Omental fat pad (tissue), 4 donors: ENCODE measurements around the gene AAMDC. TPM values are rescaled to one million over a fixed set of nuclear protein-coding genes. Genes with fewer than 3 reads are reported as not detected.

Source experiments
- ATAC-seq: fragments of 150-250 bp; one replicate; pipeline ENCODE4 v1.9.1; 2016; ENCODE audit warnings: mild to moderate bottlenecking, moderate library complexity; ENCODE audit not compliant: low FRiP score
- DNase-seq: peaks from one replicate; pipeline ENCODE4 v3.0.0-alpha.2; 2019; ENCODE audit warnings: low spot score
- CTCF ChIP-seq, 3 donors: fragments of 450-650 bp; IDR thresholded peaks; one replicate each; pipeline ENCODE4 v1.5.1; 2016 to 2017; ENCODE audit warnings: antibody characterized with exemption in 3 of 3, mild to moderate bottlenecking in 3 of 3, moderate library complexity in 2 of 3
- total RNA-seq, 4 donors: library from RNA; depleted of rRNA; stranded (reverse); fragments of >200 nt; gene quantifications; one replicate each; pipeline ENCODE4 v1.1.0, GENCODE V29; 2016

The AAMDC gene
- total RNA-seq, 4 donors from 2014 or later, result 10.4 to 47.6 (median 37.7) TPM

GRCh38 chr11:77784572-77784971, 36.4 kb upstream of the AAMDC start:
- ATAC-seq (no peak), DNase-seq (no peak)
- no peak for TF ChIP-seq CTCF (IDR thresholded peaks at IDR 0.05)

- DNase-seq, result no peak
- no peak for ATAC-seq
- no peak for TF ChIP-seq CTCF (IDR thresholded peaks at IDR 0.05)
Measured at GRCh38 chr11:77789061-77789730, 31.7 kb upstream of the AAMDC start.

- ATAC-seq (no peak), DNase-seq (no peak)
- no peak for TF ChIP-seq CTCF (IDR thresholded peaks at IDR 0.05)
Measured at GRCh38 chr11:77789731-77790476, 31.0 kb upstream of the AAMDC start.

- ATAC-seq (no peak), DNase-seq (no peak)
Measured at GRCh38 chr11:77791301-77791700, 29.6 kb upstream of the AAMDC start.

GRCh38 chr11:77793972-77794371, 27.0 kb upstream of the AAMDC start:
- ATAC-seq, result no peak
- no peak for TF ChIP-seq CTCF (IDR thresholded peaks at IDR 0.05)
- no peak for DNase-seq

More at GRCh38 chr11:77791301-77791700, 29.6 kb upstream of the AAMDC start:
- no peak for TF ChIP-seq CTCF (IDR thresholded peaks at IDR 0.05)

- no peak for ATAC-seq
- TF ChIP-seq CTCF (IDR thresholded peaks at IDR 0.05), result no peak
- no peak for DNase-seq
Measured at GRCh38 chr11:77799338-77799737, 21.6 kb upstream of the AAMDC start.

GRCh38 chr11:77800449-77800848, 20.5 kb upstream of the AAMDC start:
- DNase-seq (no peak), ATAC-seq (no peak)
- no peak for TF ChIP-seq CTCF (IDR thresholded peaks at IDR 0.05)
